Karpas-422 (cell line): Measurements from ENCODE around the gene SHANK1. TPM values are rescaled to one million over a fixed set of nuclear protein-coding genes. Genes with fewer than 3 reads are reported as not detected.

Experiments used
- DNase-seq: peaks from one replicate; pipeline ENCODE4 v3.0.0-alpha.2; 2015
- H2AFZ ChIP-seq: fragments of 200-600 bp; sonication (generic); 2 replicates; pipeline ENCODE4 v1.6.1; 2014; ENCODE audit warnings: antibody characterized with exemption, low read length, mixed read lengths
- H3K27ac ChIP-seq: fragments of 200-600 bp; sonication (generic); 2 replicates; pipeline ENCODE4 v1.5.1; 2014; ENCODE audit warnings: mild to moderate bottlenecking, low read length, moderate library complexity
- H3K27me3 ChIP-seq: fragments of 200-600 bp; sonication (generic); 2 replicates; pipeline ENCODE4 v1.6.1; 2014; ENCODE audit warnings: low read length, mixed read lengths
- H3K36me3 ChIP-seq: fragments of 200-600 bp; sonication (generic); 2 replicates; pipeline ENCODE4 v1.6.1; 2014; ENCODE audit warnings: low read length, mixed read lengths; ENCODE audit not compliant: insufficient read depth
- H3K4me1 ChIP-seq: fragments of 200-600 bp; sonication (generic); 2 replicates; pipeline ENCODE4 v1.6.1; 2014; ENCODE audit warnings: mild to moderate bottlenecking, low read length, mixed read lengths
- H3K4me2 ChIP-seq: fragments of 200-600 bp; sonication (generic); 2 replicates; pipeline ENCODE4 v1.6.1; 2014; ENCODE audit warnings: low read length, low read depth, mild to moderate bottlenecking; ENCODE audit not compliant: poor library complexity, severe bottlenecking
- H3K4me3 ChIP-seq: fragments of 200-600 bp; sonication (generic); 2 replicates; pipeline ENCODE4 v1.5.1; 2014; ENCODE audit warnings: mild to moderate bottlenecking, antibody characterized with exemption, low read length, mixed read lengths
- H3K79me2 ChIP-seq: fragments of 200-600 bp; sonication (generic); 2 replicates; pipeline ENCODE4 v1.6.1; 2014; ENCODE audit warnings: mild to moderate bottlenecking, low read length, mixed read lengths
- H3K9ac ChIP-seq: fragments of 200-600 bp; sonication (generic); 2 replicates; pipeline ENCODE4 v1.6.0; 2014; ENCODE audit warnings: low read length
- H3K9me2 ChIP-seq: fragments of 200-600 bp; sonication (generic), shearing (Covaris generic); replicated peaks from 2 replicates; pipeline ENCODE4 v1.6.0; 2014; ENCODE audit warnings: mild to moderate bottlenecking, low read length, moderate library complexity; ENCODE audit not compliant: insufficient read depth
- H3K9me3 ChIP-seq: fragments of 300-700, 200-600 bp; sonication (generic); 2 replicates; pipeline ENCODE4 v1.6.1; 2014; ENCODE audit warnings: low read length, mixed read lengths
- H4K20me1 ChIP-seq: fragments of 200-600 bp; sonication (generic); 2 replicates; pipeline ENCODE4 v1.6.1; 2014; ENCODE audit warnings: mild to moderate bottlenecking, antibody characterized with exemption, low read length, low read depth; ENCODE audit not compliant: insufficient read depth
- total RNA-seq: library from RNA; depleted of rRNA; stranded (reverse); fragments of >200 nt; shearing (Covaris generic); gene quantifications from 2 replicates; pipeline ENCODE4 v1.2.3, GENCODE V29; 2014; ENCODE audit warnings: low replicate concordance

SHANK1 gene
- total RNA-seq, 1 experiment from 2014 or later = not detected

DNA sequence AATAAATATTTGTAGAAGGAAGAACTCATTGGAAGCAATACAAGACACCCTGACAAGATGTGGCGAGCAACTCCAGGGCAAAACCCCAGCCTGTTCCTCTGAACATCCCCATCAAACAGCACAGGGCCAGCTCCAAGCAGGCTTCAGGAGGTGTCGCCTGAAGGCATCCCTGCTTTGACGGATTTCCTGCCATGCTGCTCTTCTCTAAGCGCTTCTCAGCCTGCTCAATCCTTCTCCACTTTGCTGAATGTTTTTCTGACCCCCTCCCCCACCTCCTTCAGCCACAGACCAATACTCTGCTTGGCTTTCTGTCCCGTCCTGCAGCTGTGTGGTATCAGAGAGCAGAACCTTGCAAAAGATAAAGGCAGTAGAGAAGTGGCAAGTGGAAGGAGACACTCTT lies 42.0 kb downstream of the SHANK1 start:
- no peak overlapping the region for H3K27ac ChIP-seq
- H3K9me2 ChIP-seq = no peaks in the 10 kb centered on the region
- no peaks in the 10 kb centered on the region for H3K27me3 ChIP-seq
- no peaks in the 10 kb centered on the region for H3K79me2 ChIP-seq
- H3K9me3 ChIP-seq = no peaks in the 10 kb centered on the region
- no peak overlapping the region for H3K4me2 ChIP-seq
- no peaks in the 10 kb centered on the region for H3K36me3 ChIP-seq
- no peak overlapping the region for H2AFZ ChIP-seq
- H4K20me1 ChIP-seq = no peaks in the 10 kb centered on the region
- DNase-seq = no peak
- H3K4me3 ChIP-seq = no peak overlapping the region
- H3K4me1 ChIP-seq = peaks cover 6% of the 10 kb centered on the region
- H3K9ac ChIP-seq = no peak overlapping the region

DNA sequence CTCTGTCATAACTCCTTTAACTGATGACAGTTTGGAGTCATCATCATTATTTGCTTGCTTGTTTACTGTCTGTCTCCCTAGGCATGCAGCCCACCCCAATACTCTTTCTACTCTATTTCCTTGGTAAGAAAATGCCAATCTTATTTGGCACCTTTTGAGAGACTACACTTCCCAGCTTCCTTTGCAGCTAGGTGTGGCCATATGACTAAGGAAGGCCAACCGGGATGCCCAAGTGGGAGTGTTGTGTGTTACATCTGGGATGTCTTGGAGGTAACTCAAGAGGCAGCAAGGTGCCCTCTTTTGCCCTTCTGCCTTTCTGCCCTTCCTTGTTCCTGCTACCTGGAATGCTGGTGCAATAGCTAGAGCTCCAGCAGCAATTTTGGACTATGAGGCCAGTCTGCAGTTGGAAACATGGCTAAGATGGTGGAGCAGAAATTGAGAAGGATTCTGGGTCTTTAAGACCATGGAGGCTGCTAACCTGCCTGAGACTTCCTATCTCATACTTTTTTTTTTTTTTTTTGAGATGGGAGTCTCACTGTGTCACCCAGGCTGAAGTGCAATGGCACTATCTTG lies 42.9 kb downstream of the SHANK1 start:
- no peaks in the 10 kb centered on the region for H3K27me3 ChIP-seq
- no peaks in the 10 kb centered on the region for H3K79me2 ChIP-seq
- H2AFZ ChIP-seq = no peak overlapping the region
- H4K20me1 ChIP-seq = no peaks in the 10 kb centered on the region
- H3K4me3 ChIP-seq = no peak overlapping the region
- H3K9ac ChIP-seq = no peak overlapping the region
- no peak overlapping the region for H3K27ac ChIP-seq
- H3K4me1 ChIP-seq = peaks cover 6% of the 10 kb centered on the region
- H3K9me2 ChIP-seq = no peaks in the 10 kb centered on the region
- no peaks in the 10 kb centered on the region for H3K36me3 ChIP-seq
- H3K4me2 ChIP-seq = no peak overlapping the region
- no peaks in the 10 kb centered on the region for H3K9me3 ChIP-seq
- DNase-seq = no peak

DNA sequence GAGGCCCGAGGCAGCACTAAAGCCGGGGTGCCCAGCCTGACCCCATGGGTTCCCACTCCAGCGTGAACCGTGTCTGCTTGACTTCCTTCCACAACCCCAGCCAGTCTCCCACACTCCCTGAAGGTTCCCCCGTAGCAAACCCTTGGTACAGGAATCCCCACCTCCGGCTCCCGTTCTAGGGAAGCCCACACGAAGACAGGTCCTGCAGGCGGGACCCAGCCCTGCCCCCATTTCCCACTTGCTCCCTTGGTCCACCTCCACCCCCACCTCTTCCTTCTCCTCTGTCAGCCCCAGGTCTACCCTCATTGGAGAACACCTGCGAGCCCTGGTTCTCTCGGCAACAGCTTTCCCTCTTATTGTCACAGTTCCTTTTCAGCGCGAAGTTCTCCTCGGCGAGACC lies 46.5 kb downstream of the SHANK1 start:
- DNase-seq = no peak
- H3K4me1 ChIP-seq = no peaks in the 10 kb centered on the region
- H3K79me2 ChIP-seq = no peaks in the 10 kb centered on the region
- H3K9me3 ChIP-seq = no peaks in the 10 kb centered on the region
- no peaks in the 10 kb centered on the region for H4K20me1 ChIP-seq
- no peak overlapping the region for H2AFZ ChIP-seq
- H3K36me3 ChIP-seq = no peaks in the 10 kb centered on the region
- no peak overlapping the region for H3K27ac ChIP-seq
- H3K9me2 ChIP-seq = no peaks in the 10 kb centered on the region
- H3K4me2 ChIP-seq = no peak overlapping the region
- H3K9ac ChIP-seq = no peak overlapping the region
- no peaks in the 10 kb centered on the region for H3K27me3 ChIP-seq
- no peak overlapping the region for H3K4me3 ChIP-seq

DNA sequence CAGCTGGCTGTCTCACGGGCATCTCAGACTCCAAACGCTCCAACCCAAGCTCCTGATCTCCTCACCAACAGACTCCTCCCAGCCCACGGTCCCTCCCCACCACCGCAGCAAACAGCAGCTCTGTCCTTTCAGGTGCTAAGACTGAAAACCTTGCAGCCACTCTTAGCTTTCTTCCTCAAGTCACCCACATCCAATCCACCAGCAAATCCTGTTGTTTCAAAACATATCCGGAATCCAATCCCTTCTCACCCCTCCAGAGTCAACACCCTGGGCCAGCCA lies 49.6 kb downstream of the SHANK1 start:
- Histone ChIP-seq H3K9ac (no peak overlapping the region), H3K79me2 (no peaks in the 10 kb centered on the region), H3K4me2 (no peak overlapping the region), H2AFZ (no peak overlapping the region), H3K9me3 (no peaks in the 10 kb centered on the region), H3K36me3 (no peaks in the 10 kb centered on the region), H3K4me1 (no peaks in the 10 kb centered on the region), H4K20me1 (no peaks in the 10 kb centered on the region), H3K9me2 (no peaks in the 10 kb centered on the region), H3K27ac (no peak overlapping the region), H3K27me3 (no peaks in the 10 kb centered on the region), H3K4me3 (no peak overlapping the region)
- no peak for DNase-seq

DNA sequence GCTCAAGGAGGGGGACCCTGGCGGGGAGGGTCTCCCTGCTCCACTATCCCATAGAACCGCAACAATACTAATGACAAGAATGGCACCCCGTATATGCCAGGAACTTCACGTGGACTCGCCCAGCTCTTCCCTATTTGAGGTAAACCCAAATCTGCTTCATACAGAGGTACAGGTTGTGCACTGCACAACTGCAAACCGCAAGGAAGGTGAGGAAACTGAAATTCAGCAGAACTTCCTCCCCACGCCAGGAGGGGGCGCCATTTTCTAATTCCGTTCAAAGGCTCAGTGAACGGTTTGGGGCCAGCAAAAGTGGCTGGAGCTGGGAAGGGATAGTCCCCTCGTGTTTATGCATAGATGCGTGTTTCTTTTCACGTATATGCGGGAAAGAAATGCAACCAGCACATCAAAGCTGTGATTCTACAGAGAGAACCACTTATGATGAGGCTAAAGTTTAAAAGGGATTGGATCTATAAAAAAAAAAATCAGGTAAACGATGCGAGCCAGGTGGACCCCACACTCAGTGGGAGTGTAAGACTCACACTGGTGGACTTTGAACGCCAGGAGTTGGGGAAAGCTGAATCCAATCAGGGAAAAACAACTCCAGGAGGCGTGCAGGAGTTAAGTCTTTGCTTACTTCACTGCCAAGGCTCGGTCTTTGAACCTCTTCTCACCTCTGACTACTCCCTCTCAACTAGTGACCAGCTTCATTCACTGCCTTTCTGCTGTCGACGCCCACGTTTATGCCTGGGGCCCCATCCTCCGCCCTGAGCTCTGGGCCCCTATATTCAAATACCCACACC lies 50.1 kb downstream of the SHANK1 start:
- Histone ChIP-seq H3K9me3 (no peaks in the 10 kb centered on the region), H3K27me3 (no peaks in the 10 kb centered on the region; the same call in 1 of the 2 replicates), H3K4me1 (no peaks in the 10 kb centered on the region), H2AFZ (no peak overlapping the region), H3K4me2 (no peak overlapping the region), H3K4me3 (no peak overlapping the region), H3K9me2 (no peaks in the 10 kb centered on the region), H3K27ac (no peak overlapping the region), H3K9ac (no peak overlapping the region), H4K20me1 (no peaks in the 10 kb centered on the region), H3K79me2 (no peaks in the 10 kb centered on the region), H3K36me3 (no peaks in the 10 kb centered on the region)
- peak; percentile 84 for DNase-seq

DNA sequence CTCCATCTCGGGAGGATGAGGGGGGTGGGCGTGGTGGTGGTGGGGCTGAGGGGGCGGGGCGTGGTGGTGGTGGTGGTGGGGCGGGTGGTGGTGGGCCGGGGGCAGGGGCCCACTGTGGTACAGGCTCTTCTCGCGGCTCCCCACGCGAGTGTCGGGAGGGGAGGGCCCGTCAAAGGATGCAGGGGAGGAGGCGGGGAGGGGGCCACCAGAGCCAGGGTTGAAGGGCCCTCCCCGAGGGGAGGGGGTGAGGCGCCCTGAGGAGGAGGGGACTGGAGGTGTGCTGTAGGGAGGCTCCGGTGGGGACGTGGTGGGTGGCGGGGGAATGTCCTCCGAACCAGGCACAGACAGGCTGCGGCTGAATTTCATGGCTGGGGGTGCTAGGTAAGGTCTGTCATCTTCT lies 50.7 kb downstream of the SHANK1 start:
- no peak overlapping the region for H3K27ac ChIP-seq
- no peak for DNase-seq
- no peak overlapping the region for H2AFZ ChIP-seq
- no peaks in the 10 kb centered on the region; the same call in 1 of the 2 replicates for H3K27me3 ChIP-seq
- no peaks in the 10 kb centered on the region for H4K20me1 ChIP-seq
- H3K4me2 ChIP-seq = no peak overlapping the region
- H3K36me3 ChIP-seq = no peaks in the 10 kb centered on the region
- H3K79me2 ChIP-seq = no peaks in the 10 kb centered on the region
- no peaks in the 10 kb centered on the region for H3K9me3 ChIP-seq
- H3K9me2 ChIP-seq = no peaks in the 10 kb centered on the region
- no peaks in the 10 kb centered on the region for H3K4me1 ChIP-seq
- no peak overlapping the region for H3K4me3 ChIP-seq
- no peak overlapping the region for H3K9ac ChIP-seq

GRCh38 chr19:50668416-50668815 lies 51.2 kb downstream of the SHANK1 start:
- no peak overlapping the region for H3K9ac ChIP-seq
- H3K9me2 ChIP-seq = no peaks in the 10 kb centered on the region
- H3K36me3 ChIP-seq = no peaks in the 10 kb centered on the region
- H3K27me3 ChIP-seq = no peaks in the 10 kb centered on the region; the same call in 1 of the 2 replicates
- H3K27ac ChIP-seq = no peak overlapping the region
- H3K4me2 ChIP-seq = no peak overlapping the region
- no peaks in the 10 kb centered on the region for H3K79me2 ChIP-seq
- no peak overlapping the region for H2AFZ ChIP-seq
- no peaks in the 10 kb centered on the region for H3K4me1 ChIP-seq
- no peaks in the 10 kb centered on the region for H4K20me1 ChIP-seq
- H3K9me3 ChIP-seq = no peaks in the 10 kb centered on the region
- no peak for DNase-seq
- no peak overlapping the region for H3K4me3 ChIP-seq

- H3K9ac ChIP-seq = no peak overlapping the region
- H3K4me2 ChIP-seq = no peak overlapping the region
- no peak overlapping the region for H2AFZ ChIP-seq
- H3K4me1 ChIP-seq = no peaks in the 10 kb centered on the region
- H3K27ac ChIP-seq = no peak overlapping the region
- no peaks in the 10 kb centered on the region; the same call in 1 of the 2 replicates for H3K27me3 ChIP-seq
- H3K79me2 ChIP-seq = no peaks in the 10 kb centered on the region
- no peaks in the 10 kb centered on the region for H4K20me1 ChIP-seq
- no peak overlapping the region for H3K4me3 ChIP-seq
- no peaks in the 10 kb centered on the region for H3K9me2 ChIP-seq
- no peak for DNase-seq
- no peaks in the 10 kb centered on the region for H3K9me3 ChIP-seq
- H3K36me3 ChIP-seq = no peaks in the 10 kb centered on the region
These were observed 51.8 kb downstream of the SHANK1 start for GRCh38 chr19:50667759-50668231.
